ENCODE measurements around the gene MS4A7. TPM values are rescaled to one million over a fixed set of nuclear protein-coding genes. Genes with fewer than 3 reads are reported as not detected.

Gene MS4A7
- total and polyA plus RNA-seq, 5 experiments from 2014 or later = 0.12 to 1.3 (median 0.55) TPM; not detected in 1

GRCh38 chr11:60375316-60375715 lies 3.0 kb upstream of the MS4A7 start:
- Mint-ChIP-seq H3K4me3 (no peak overlapping the region), H3K36me3 (no peaks in the 10 kb centered on the region), H3K27me3 (peaks cover 4 to 23% (median 16%) of the 10 kb centered on the region in 5 donors), H3K27ac (no peak overlapping the region), H3K4me1 (peaks cover 0 to 56% (median 5%) of the 10 kb centered on the region in 4 donors), H3K9me3 (no peaks in the 10 kb centered on the region)
- DNase-seq = no peak
- POLR2A ChIA-PET = no interaction called here
- no peak for ATAC-seq

- Mint-ChIP-seq H3K9me3 (no peaks in the 10 kb centered on the region), H3K27ac (peak overlapping the region in 1 of 10 donors; percentile 4), H3K4me1 (peaks cover 0 to 48% (median 5%) of the 10 kb centered on the region in 4 donors), H3K36me3 (no peaks in the 10 kb centered on the region), H3K27me3 (peaks cover 4 to 32% (median 14%) of the 10 kb centered on the region in 5 donors), H3K4me3 (no peak overlapping the region)
- POLR2A ChIA-PET = no interaction called here
- DNase-seq (no peak), ATAC-seq (no peak)
Observed at GRCh38 chr11:60376601-60377000, 1.7 kb upstream of the MS4A7 start.

- Mint-ChIP-seq H3K27me3 (peaks cover 4 to 28% (median 14%) of the 10 kb centered on the region in 5 donors), H3K27ac (peak overlapping the region in 2 of 10 donors; percentile 79), H3K36me3 (no peaks in the 10 kb centered on the region), H3K4me3 (peak overlapping the region in 1 of 10 donors; percentile 84), H3K9me3 (no peaks in the 10 kb centered on the region), H3K4me1 (peaks cover 0 to 47% (median 5%) of the 10 kb centered on the region in 4 donors)
- POLR2A ChIA-PET = no interaction called here
- ATAC-seq (peak in 1 of 2 donors; percentile 37), DNase-seq (peak in 1 of 10 donors; percentile 26)
Observed at GRCh38 chr11:60377401-60378136, 763 bp upstream of the MS4A7 start.

- H3K27me3 Mint-ChIP-seq = peaks cover 0 to 8% (median 5%) of the 10 kb centered on the region in 5 donors
- ATAC-seq = peak in 1 of 2 donors; percentile 39
- H3K4me3 Mint-ChIP-seq = peak overlapping the region in 1 of 10 donors; percentile 45
- H3K4me1 Mint-ChIP-seq = peaks cover 0 to 17% (median 0%) of the 10 kb centered on the region in 4 donors
- no peaks in the 10 kb centered on the region for H3K9me3 Mint-ChIP-seq
- POLR2A ChIA-PET = no interaction called here
- H3K36me3 Mint-ChIP-seq = no peaks in the 10 kb centered on the region
- DNase-seq = no peak
- peak overlapping the region in 1 of 10 donors; percentile 71 for H3K27ac Mint-ChIP-seq
Observed at GRCh38 chr11:60389279-60389910, 11.1 kb downstream of the MS4A7 start.

- Mint-ChIP-seq H3K36me3 (no peaks in the 10 kb centered on the region), H3K9me3 (no peaks in the 10 kb centered on the region), H3K4me3 (no peak overlapping the region), H3K27ac (no peak overlapping the region), H3K27me3 (peaks cover 0 to 8% (median 5%) of the 10 kb centered on the region in 5 donors), H3K4me1 (peaks cover 0 to 21% (median 0%) of the 10 kb centered on the region in 4 donors)
- POLR2A ChIA-PET = no interaction called here
- DNase-seq (no peak), ATAC-seq (no peak)
Observed at GRCh38 chr11:60390419-60390818, 12.1 kb downstream of the MS4A7 start.

- no peaks in the 10 kb centered on the region for H3K36me3 Mint-ChIP-seq
- POLR2A ChIA-PET = no interaction called here
- H3K27ac Mint-ChIP-seq = no peak overlapping the region
- peaks cover 0 to 28% (median 0%) of the 10 kb centered on the region in 4 donors for H3K4me1 Mint-ChIP-seq
- H3K27me3 Mint-ChIP-seq = peaks cover 0 to 5% (median 2%) of the 10 kb centered on the region in 5 donors
- DNase-seq = no peak
- H3K9me3 Mint-ChIP-seq = no peaks in the 10 kb centered on the region
- no peak overlapping the region for H3K4me3 Mint-ChIP-seq
- no peak for ATAC-seq
Observed at GRCh38 chr11:60392361-60392760, 14.0 kb downstream of the MS4A7 start.

GRCh38 chr11:60393016-60393415 lies 14.7 kb downstream of the MS4A7 start:
- Mint-ChIP-seq H3K36me3 (no peaks in the 10 kb centered on the region), H3K27me3 (peaks cover 0 to 10% (median 2%) of the 10 kb centered on the region in 5 donors), H3K4me1 (peaks cover 0 to 28% (median 0%) of the 10 kb centered on the region in 4 donors), H3K4me3 (no peak overlapping the region), H3K27ac (no peak overlapping the region), H3K9me3 (no peaks in the 10 kb centered on the region)
- ATAC-seq (no peak), DNase-seq (no peak)
- POLR2A ChIA-PET = no interaction called here

GRCh38 chr11:60394666-60395380 lies 16.5 kb downstream of the MS4A7 start:
- H3K27ac Mint-ChIP-seq = no peak overlapping the region
- POLR2A ChIA-PET = no interaction called here
- ATAC-seq = no peak
- H3K4me3 Mint-ChIP-seq = no peak overlapping the region
- no peaks in the 10 kb centered on the region for H3K36me3 Mint-ChIP-seq
- H3K4me1 Mint-ChIP-seq = peaks cover 0 to 18% (median 0%) of the 10 kb centered on the region in 4 donors
- no peak for DNase-seq
- H3K27me3 Mint-ChIP-seq = peaks cover 0 to 10% (median 2%) of the 10 kb centered on the region in 5 donors
- H3K9me3 Mint-ChIP-seq = no peaks in the 10 kb centered on the region

GRCh38 chr11:60396382-60396781 lies 18.1 kb downstream of the MS4A7 start, which contains the start of gene MS4A14:
MS4A14 (plus strand) TSS chr11:60396459; CDS start chr11:60396579, 120 bp downstream.
- peaks cover 0 to 10% (median 2%) of the 10 kb centered on the region in 5 donors for H3K27me3 Mint-ChIP-seq
- DNase-seq (no peak), ATAC-seq (no peak)
- peaks cover 0 to 15% (median 0%) of the 10 kb centered on the region in 4 donors for H3K4me1 Mint-ChIP-seq
- H3K9me3 Mint-ChIP-seq = peaks cover 0 to under 1% (median 0%) of the 10 kb centered on the region in 9 donors
- no peaks in the 10 kb centered on the region for H3K36me3 Mint-ChIP-seq
- POLR2A ChIA-PET = interaction anchor here (0.7 kb wide), 1 partner anchor 63 kb away, joined by 4 read pairs; no protein-coding TSS in a partner anchor
- H3K27ac Mint-ChIP-seq = peak within 1 kb of the TSS in 1 of 10 donors; percentile 46
- peak within 1 kb of the TSS in 1 of 10 donors; percentile 22 for H3K4me3 Mint-ChIP-seq

GRCh38 chr11:60396799-60397198 lies 18.5 kb downstream of the MS4A7 start:
- peak overlapping the region in 1 of 10 donors; percentile 46 for H3K27ac Mint-ChIP-seq
- H3K9me3 Mint-ChIP-seq = peaks cover 0 to 5% (median 0%) of the 10 kb centered on the region in 9 donors
- peak overlapping the region in 1 of 10 donors; percentile 22 for H3K4me3 Mint-ChIP-seq
- DNase-seq (no peak), ATAC-seq (no peak)
- peaks cover 0 to 15% (median 0%) of the 10 kb centered on the region in 4 donors for H3K4me1 Mint-ChIP-seq
- POLR2A ChIA-PET = interaction anchor here (0.7 kb wide), 1 partner anchor 62 kb away, joined by 4 read pairs; no protein-coding TSS in a partner anchor
- H3K27me3 Mint-ChIP-seq = peaks cover 0 to 10% (median 2%) of the 10 kb centered on the region in 5 donors
- H3K36me3 Mint-ChIP-seq = no peaks in the 10 kb centered on the region

GRCh38 chr11:60420015-60420414 lies 41.7 kb downstream of the MS4A7 start:
- peaks cover 0 to 12% (median 0%) of the 10 kb centered on the region in 9 donors for H3K9me3 Mint-ChIP-seq
- no peak overlapping the region for H3K27ac Mint-ChIP-seq
- DNase-seq (no peak), ATAC-seq (no peak)
- H3K4me3 Mint-ChIP-seq = no peak overlapping the region
- peaks cover 0 to 7% (median 0%) of the 10 kb centered on the region in 4 donors for H3K4me1 Mint-ChIP-seq
- peaks cover 6 to 22% (median 12%) of the 10 kb centered on the region in 5 donors for H3K27me3 Mint-ChIP-seq
- no peaks in the 10 kb centered on the region for H3K36me3 Mint-ChIP-seq
- POLR2A ChIA-PET = no interaction called here

- peaks cover 0 to 4% (median 0%) of the 10 kb centered on the region in 4 donors for H3K4me1 Mint-ChIP-seq
- no peak overlapping the region for H3K27ac Mint-ChIP-seq
- no peak for DNase-seq
- H3K36me3 Mint-ChIP-seq = no peaks in the 10 kb centered on the region
- no peak for ATAC-seq
- peaks cover 1 to 18% (median 5%) of the 10 kb centered on the region in 5 donors for H3K27me3 Mint-ChIP-seq
- no peak overlapping the region for H3K4me3 Mint-ChIP-seq
- peaks cover 0 to 12% (median 0%) of the 10 kb centered on the region in 9 donors for H3K9me3 Mint-ChIP-seq
- POLR2A ChIA-PET = no interaction called here
Observed at GRCh38 chr11:60422609-60423008, 44.3 kb downstream of the MS4A7 start.
